Measurements from ENCODE around the gene STX16.

- TF ChIP-seq REST (IDR thresholded peaks at IDR 0.05; ENCODE audit: insufficient replicate concordance, low read depth): no peak
- no peak for TF ChIP-seq CTCF (IDR thresholded peaks at IDR 0.05; ENCODE audit: insufficient read depth, low read length)
- no peak for TF ChIP-seq POLR2AphosphoS5 (IDR thresholded peaks at IDR 0.05; ENCODE audit: low read depth)
- no peak for TF ChIP-seq GABPA (IDR thresholded peaks at IDR 0.05; ENCODE audit: low read depth)
Observed at GRCh38 chr20:58673119-58673518, 22.0 kb downstream of the STX16 start.

Data from HL-60 (cell line).